Measurements from ENCODE around the gene TBC1D5.

The TBC1D5 gene

GRCh38 chr3:17686613-17687012, 55.8 kb downstream of the TBC1D5 start:
- in situ Hi-C loops (cut with HindIII; ENCODE audit: low pct_ligation_motif_present, low sequenced_read_pairs) = no loop called here
- Histone ChIP-seq H3K27ac (no peak overlapping the region), H3K4me3 (ENCODE audit: low read depth, low read length) (no peak overlapping the region), H3K27me3 (replicated peaks) (no peaks in the 10 kb centered on the region), H3K36me3 (replicated peaks) (no peaks in the 10 kb centered on the region)
- DNase-seq = no peak
- TF ChIP-seq CTCF (IDR thresholded peaks at IDR 0.05; ENCODE audit: low read depth, low read length, missing control alignments) = peak; percentile 19

- TF ChIP-seq CTCF (IDR thresholded peaks at IDR 0.05; ENCODE audit: low read depth, low read length, missing control alignments) = no peak
- no peak for DNase-seq
- no peaks in the 10 kb centered on the region for H3K27me3 ChIP-seq (replicated peaks)
- H3K4me3 ChIP-seq (ENCODE audit: low read depth, low read length) = no peak overlapping the region
- no peaks in the 10 kb centered on the region for H3K36me3 ChIP-seq (replicated peaks)
- no peak overlapping the region for H3K27ac ChIP-seq
- in situ Hi-C loops (cut with HindIII; ENCODE audit: low pct_ligation_motif_present, low sequenced_read_pairs) = no loop called here
These were observed 58.8 kb downstream of the TBC1D5 start for GRCh38 chr3:17683542-17684207.

- Histone ChIP-seq H3K4me3 (ENCODE audit: low read depth, low read length) (no peak overlapping the region), H3K27me3 (replicated peaks) (no peaks in the 10 kb centered on the region), H3K36me3 (replicated peaks) (no peaks in the 10 kb centered on the region), H3K27ac (no peak overlapping the region)
- DNase-seq = no peak
- in situ Hi-C loops (cut with HindIII; ENCODE audit: low pct_ligation_motif_present, low sequenced_read_pairs) = no loop called here
- TF ChIP-seq CTCF (IDR thresholded peaks at IDR 0.05; ENCODE audit: low read depth, low read length, missing control alignments) = no peak
These were observed 61.9 kb downstream of the TBC1D5 start for GRCh38 chr3:17680530-17680929.

GRCh38 chr3:17678116-17678741, 64.2 kb downstream of the TBC1D5 start:
- Histone ChIP-seq H3K36me3 (replicated peaks) (no peaks in the 10 kb centered on the region), H3K27ac (no peak overlapping the region), H3K27me3 (replicated peaks) (no peaks in the 10 kb centered on the region), H3K4me3 (ENCODE audit: low read depth, low read length) (no peak overlapping the region)
- DNase-seq = peak; percentile 72
- TF ChIP-seq CTCF (IDR thresholded peaks at IDR 0.05; ENCODE audit: low read depth, low read length, missing control alignments) = no peak
- in situ Hi-C loops (cut with HindIII; ENCODE audit: low pct_ligation_motif_present, low sequenced_read_pairs) = no loop called here

- Histone ChIP-seq H3K27me3 (replicated peaks) (no peaks in the 10 kb centered on the region), H3K4me3 (ENCODE audit: low read depth, low read length) (no peak overlapping the region), H3K36me3 (replicated peaks) (no peaks in the 10 kb centered on the region), H3K27ac (no peak overlapping the region)
- in situ Hi-C loops (cut with HindIII; ENCODE audit: low pct_ligation_motif_present, low sequenced_read_pairs) = no loop called here
- no peak for DNase-seq
- TF ChIP-seq CTCF (IDR thresholded peaks at IDR 0.05; ENCODE audit: low read depth, low read length, missing control alignments) = no peak
These were observed 68.2 kb downstream of the TBC1D5 start for GRCh38 chr3:17674082-17674686.
